Activated B cell treated with CpG ODN at 0.5 μM for 24 hours (primary cell): Measurements from ENCODE around the gene DGCR8. TPM values are rescaled to one million over a fixed set of nuclear protein-coding genes. Genes with fewer than 3 reads are reported as not detected.

ENCODE experiments used
- ATAC-seq: fragments of 200-7000 bp; cut with Tn5 transposase; one replicate; pipeline ENCODE4 v1.10.0; 2021; ENCODE audit warnings: low read depth, mild to moderate bottlenecking, moderate library complexity
- CTCF ChIA-PET: fragments of 350-600 bp; sonication (Branson Sonifier 250); formaldehyde crosslinking; loops from one replicate; lab custom pipeline; 2021; ENCODE audit warnings: antibody characterized with exemption; lab: Charles Lee
- POLR2A ChIA-PET: fragments of 350-600 bp; sonication (Branson Sonifier 250); formaldehyde crosslinking; loops from one replicate; lab custom pipeline; 2021; ENCODE audit warnings: antibody characterized with exemption; lab: Charles Lee
- DNase-seq: peaks from one replicate; pipeline ENCODE4 v3.0.0; 2022
- H3K27ac Mint-ChIP-seq: one replicate; pipeline ENCODE4 v1.8.0; 2020; ENCODE audit warnings: mixed read lengths
- H3K27me3 Mint-ChIP-seq: one replicate; pipeline ENCODE4 v1.8.0; 2021; ENCODE audit warnings: mixed read lengths
- H3K36me3 Mint-ChIP-seq: one replicate; pipeline ENCODE4 v1.8.0; 2021; ENCODE audit warnings: low read depth, mixed read lengths
- H3K4me1 Mint-ChIP-seq: one replicate; pipeline ENCODE4 v1.8.0; 2021; ENCODE audit warnings: mixed read lengths
- H3K4me3 Mint-ChIP-seq: one replicate; pipeline ENCODE4 v1.8.0; 2020; ENCODE audit warnings: mild to moderate bottlenecking, mixed read lengths
- H3K9me3 Mint-ChIP-seq: one replicate; pipeline ENCODE4 v1.8.0; 2020; ENCODE audit warnings: mixed read lengths
- intact Hi-C: fragments of 100-400 bp; cut with micrococcal nuclease; formaldehyde crosslinking; loops from one replicate; pipeline ENCODE4 v1.15.1; 2024
- total RNA-seq: library from RNA; stranded (reverse); gene quantifications from 2 replicates; pipeline ENCODE4 v1.2.3, GENCODE V29; 2022
- TF ChIP-seq, protein P1 (sequence below): fragments of 200-600 bp; IDR thresholded peaks from one replicate; pipeline ENCODE4 v1.8.0; 2022; ENCODE audit warnings: antibody characterized with exemption, mild to moderate bottlenecking

The DGCR8 gene
- total RNA-seq, 1 donor from 2014 or later, result 35.5 TPM

- Mint-ChIP-seq H3K27me3 (no peaks in the 10 kb centered on the region), H3K27ac (no peak overlapping the region), H3K36me3 (peaks cover 74% of the 10 kb centered on the region), H3K4me1 (no peaks in the 10 kb centered on the region), H3K9me3 (no peaks in the 10 kb centered on the region), H3K4me3 (no peak overlapping the region)
- DNase-seq, result no peak
- ATAC-seq, result no peak
- CTCF ChIA-PET, result no interaction called here
- intact Hi-C loops, result no loop called here
- POLR2A ChIA-PET, result no interaction called here
- TF ChIP-seq, protein P1, sequence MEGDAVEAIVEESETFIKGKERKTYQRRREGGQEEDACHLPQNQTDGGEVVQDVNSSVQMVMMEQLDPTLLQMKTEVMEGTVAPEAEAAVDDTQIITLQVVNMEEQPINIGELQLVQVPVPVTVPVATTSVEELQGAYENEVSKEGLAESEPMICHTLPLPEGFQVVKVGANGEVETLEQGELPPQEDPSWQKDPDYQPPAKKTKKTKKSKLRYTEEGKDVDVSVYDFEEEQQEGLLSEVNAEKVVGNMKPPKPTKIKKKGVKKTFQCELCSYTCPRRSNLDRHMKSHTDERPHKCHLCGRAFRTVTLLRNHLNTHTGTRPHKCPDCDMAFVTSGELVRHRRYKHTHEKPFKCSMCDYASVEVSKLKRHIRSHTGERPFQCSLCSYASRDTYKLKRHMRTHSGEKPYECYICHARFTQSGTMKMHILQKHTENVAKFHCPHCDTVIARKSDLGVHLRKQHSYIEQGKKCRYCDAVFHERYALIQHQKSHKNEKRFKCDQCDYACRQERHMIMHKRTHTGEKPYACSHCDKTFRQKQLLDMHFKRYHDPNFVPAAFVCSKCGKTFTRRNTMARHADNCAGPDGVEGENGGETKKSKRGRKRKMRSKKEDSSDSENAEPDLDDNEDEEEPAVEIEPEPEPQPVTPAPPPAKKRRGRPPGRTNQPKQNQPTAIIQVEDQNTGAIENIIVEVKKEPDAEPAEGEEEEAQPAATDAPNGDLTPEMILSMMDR, result no peak
Observed at GRCh38 chr22:20055654-20056053, 24.4 kb upstream of the DGCR8 start.

DNA sequence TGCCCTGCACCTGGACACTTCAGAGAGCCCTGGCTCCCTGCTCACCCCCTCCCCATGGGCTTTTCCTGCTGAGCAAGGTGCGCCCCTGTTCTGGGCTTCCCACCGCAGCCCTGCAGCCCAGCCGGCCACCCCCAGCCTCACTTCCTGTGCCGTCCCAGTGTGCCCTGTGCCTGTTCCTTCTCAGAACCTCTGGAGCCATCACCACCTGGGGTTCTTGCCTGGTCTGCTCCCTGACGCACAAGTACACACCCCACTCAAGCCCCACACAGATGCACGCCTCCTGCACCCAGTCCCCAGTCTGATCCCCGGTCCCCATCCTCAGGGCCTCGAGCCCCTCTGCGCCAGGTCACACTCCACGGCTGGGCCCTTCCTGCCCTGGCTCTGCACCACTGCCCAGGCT is 23.9 kb upstream of the DGCR8 start:
- no peaks in the 10 kb centered on the region for H3K4me1 Mint-ChIP-seq
- peaks cover 79% of the 10 kb centered on the region for H3K36me3 Mint-ChIP-seq
- H3K27ac Mint-ChIP-seq, result no peak overlapping the region
- intact Hi-C loops, result no loop called here
- no peak for DNase-seq
- no peak overlapping the region for H3K4me3 Mint-ChIP-seq
- no peaks in the 10 kb centered on the region for H3K27me3 Mint-ChIP-seq
- no peak for ATAC-seq
- H3K9me3 Mint-ChIP-seq, result no peaks in the 10 kb centered on the region
- POLR2A ChIA-PET, result no interaction called here
- TF ChIP-seq, protein P1, result no peak
- CTCF ChIA-PET, result no interaction called here

- ATAC-seq, result no peak
- ChIA-PET POLR2A (no interaction called here), CTCF (no interaction called here)
- peaks cover 84% of the 10 kb centered on the region for H3K36me3 Mint-ChIP-seq
- H3K4me1 Mint-ChIP-seq, result no peaks in the 10 kb centered on the region
- H3K27ac Mint-ChIP-seq, result no peak overlapping the region
- intact Hi-C loops, result no loop called here
- no peak for DNase-seq
- no peak overlapping the region for H3K4me3 Mint-ChIP-seq
- H3K9me3 Mint-ChIP-seq, result no peaks in the 10 kb centered on the region
- TF ChIP-seq, protein P1, result no peak
- H3K27me3 Mint-ChIP-seq, result no peaks in the 10 kb centered on the region
Observed at GRCh38 chr22:20056696-20057386, 23.2 kb upstream of the DGCR8 start.

DNA sequence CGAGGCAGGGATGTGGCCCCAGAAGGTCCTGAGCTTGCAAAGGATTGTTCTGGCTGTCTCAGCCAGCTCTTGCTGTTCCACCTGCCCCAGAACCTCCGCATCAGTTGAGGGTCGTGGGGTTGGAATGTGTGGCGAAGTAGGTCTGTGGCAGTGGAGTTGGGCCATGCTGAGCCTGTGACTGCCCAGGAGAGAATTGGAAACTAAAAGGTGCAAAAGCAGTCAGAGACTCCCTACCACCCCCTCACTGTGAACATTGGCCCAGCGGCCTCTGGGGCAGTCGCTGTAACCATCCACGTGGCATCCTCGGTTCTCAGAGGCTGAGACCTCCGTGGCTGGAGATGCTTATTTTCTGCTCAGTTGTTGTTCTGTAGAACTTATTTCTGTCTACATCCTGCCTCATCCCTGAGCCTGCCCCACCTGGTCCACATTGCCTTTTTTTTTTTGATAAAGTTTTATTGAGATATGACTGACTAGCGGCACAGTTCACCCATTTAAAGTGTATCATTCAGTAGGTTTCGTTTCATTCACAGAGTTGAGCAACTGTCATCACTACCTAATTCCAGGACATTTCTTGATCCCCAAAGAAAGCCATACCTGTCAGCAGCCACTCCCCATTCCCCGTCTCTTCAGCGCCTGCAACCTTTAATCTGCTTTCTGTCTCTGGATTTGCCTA is 22.3 kb upstream of the DGCR8 start:
- ChIA-PET POLR2A (no interaction called here), CTCF (no interaction called here)
- TF ChIP-seq, protein P1, result no peak
- no peak overlapping the region for H3K4me3 Mint-ChIP-seq
- intact Hi-C loops, result no loop called here
- ATAC-seq (no peak), DNase-seq (no peak)
- H3K36me3 Mint-ChIP-seq, result peaks cover 84% of the 10 kb centered on the region
- no peaks in the 10 kb centered on the region for H3K9me3 Mint-ChIP-seq
- H3K27ac Mint-ChIP-seq, result no peak overlapping the region
- no peaks in the 10 kb centered on the region for H3K27me3 Mint-ChIP-seq
- no peaks in the 10 kb centered on the region for H3K4me1 Mint-ChIP-seq

- H3K9me3 Mint-ChIP-seq, result no peaks in the 10 kb centered on the region
- no peak for ATAC-seq
- H3K27ac Mint-ChIP-seq, result no peak overlapping the region
- ChIA-PET CTCF (no interaction called here), POLR2A (no interaction called here)
- TF ChIP-seq, protein P1, result no peak
- no peak for DNase-seq
- intact Hi-C loops, result no loop called here
- no peaks in the 10 kb centered on the region for H3K27me3 Mint-ChIP-seq
- peaks cover 80% of the 10 kb centered on the region for H3K36me3 Mint-ChIP-seq
- H3K4me3 Mint-ChIP-seq, result no peak overlapping the region
- H3K4me1 Mint-ChIP-seq, result no peaks in the 10 kb centered on the region
Observed at GRCh38 chr22:20058989-20059770, 20.9 kb upstream of the DGCR8 start.
